Measurements from ENCODE around the gene NID1. TPM values are rescaled to one million over a fixed set of nuclear protein-coding genes. Genes with fewer than 3 reads are reported as not detected.

The NID1 gene
- total RNA-seq, 4 donors from 2014 or later, result 70.7 to 252 (median 184) TPM

GRCh38 chr1:235940285-235940684, 124.6 kb downstream of the NID1 start:
- intact Hi-C loops (cut with DNase I; ENCODE audit: low total_unique reads), result no loop called here
- no peak for DNase-seq
- Histone ChIP-seq H3K27ac (no peak overlapping the region), H3K36me3 (no peaks in the 10 kb centered on the region), H3K9me3 (no peaks in the 10 kb centered on the region), H3K4me3 (no peak overlapping the region), H3K27me3 (no peaks in the 10 kb centered on the region), H3K4me1 (no peaks in the 10 kb centered on the region)
- TF ChIP-seq CTCF (IDR thresholded peaks at IDR 0.05) (no peak), POLR2A (IDR thresholded peaks at IDR 0.05) (no peak)

- no peaks in the 10 kb centered on the region for H3K36me3 ChIP-seq
- no peak for DNase-seq
- intact Hi-C loops (cut with DNase I; ENCODE audit: low total_unique reads), result no loop called here
- H3K4me1 ChIP-seq, result no peaks in the 10 kb centered on the region
- no peaks in the 10 kb centered on the region for H3K9me3 ChIP-seq
- H3K4me3 ChIP-seq, result no peak overlapping the region
- TF ChIP-seq POLR2A (IDR thresholded peaks at IDR 0.05), result no peak
- no peak for TF ChIP-seq CTCF (IDR thresholded peaks at IDR 0.05)
- no peak overlapping the region for H3K27ac ChIP-seq
- no peaks in the 10 kb centered on the region for H3K27me3 ChIP-seq
These were observed 125.5 kb downstream of the NID1 start for GRCh38 chr1:235939480-235939775.

- peak overlapping the region; percentile 37 to 38 for H3K27ac ChIP-seq
These were observed 126.0 kb downstream of the NID1 start for GRCh38 chr1:235938709-235939479.

GRCh38 chr1:235937123-235937522, 127.8 kb downstream of the NID1 start:
- no peaks in the 10 kb centered on the region for H3K36me3 ChIP-seq
- H3K9me3 ChIP-seq, result no peaks in the 10 kb centered on the region
- no peak for DNase-seq
- no peaks in the 10 kb centered on the region for H3K4me1 ChIP-seq
- no peaks in the 10 kb centered on the region for H3K27me3 ChIP-seq
- no peak overlapping the region for H3K27ac ChIP-seq
- no peak overlapping the region for H3K4me3 ChIP-seq
- intact Hi-C loops (cut with DNase I; ENCODE audit: low total_unique reads), result no loop called here
- TF ChIP-seq POLR2A (IDR thresholded peaks at IDR 0.05) (no peak), CTCF (IDR thresholded peaks at IDR 0.05) (no peak)

More at GRCh38 chr1:235938709-235939479, 126.0 kb downstream of the NID1 start:
- DNase-seq, result no peak
- H3K9me3 ChIP-seq, result no peaks in the 10 kb centered on the region
- TF ChIP-seq CTCF (IDR thresholded peaks at IDR 0.05) (no peak), POLR2A (IDR thresholded peaks at IDR 0.05) (no peak)
- H3K36me3 ChIP-seq, result no peaks in the 10 kb centered on the region
- intact Hi-C loops (cut with DNase I; ENCODE audit: low total_unique reads), result no loop called here
- H3K4me1 ChIP-seq, result no peaks in the 10 kb centered on the region
- H3K4me3 ChIP-seq, result no peak overlapping the region
- H3K27me3 ChIP-seq, result no peaks in the 10 kb centered on the region

GRCh38 chr1:235935235-235936225, 129.4 kb downstream of the NID1 start:
- no peak overlapping the region for H3K4me3 ChIP-seq
- H3K27me3 ChIP-seq, result no peaks in the 10 kb centered on the region
- H3K27ac ChIP-seq, result no peak overlapping the region
- DNase-seq, result peak; percentile 17 to 38
- no peaks in the 10 kb centered on the region for H3K4me1 ChIP-seq
- no peaks in the 10 kb centered on the region for H3K36me3 ChIP-seq
- intact Hi-C loops (cut with DNase I; ENCODE audit: low total_unique reads), result no loop called here
- TF ChIP-seq POLR2A (IDR thresholded peaks at IDR 0.05), result no peak
- no peak for TF ChIP-seq CTCF (IDR thresholded peaks at IDR 0.05)
- no peaks in the 10 kb centered on the region for H3K9me3 ChIP-seq
